Sciatic nerve (tissue), 2 donors: Measurements from ENCODE around the gene MIOS. TPM values are rescaled to one million over a fixed set of nuclear protein-coding genes. Genes with fewer than 3 reads are reported as not detected.

Experiments used
- ATAC-seq: fragments of 200-7000 bp; cut with Tn5 transposase; one replicate; pipeline ENCODE4 v1.9.1; 2020; ENCODE audit warnings: mild to moderate bottlenecking, moderate library complexity
- DNase-seq: peaks from one replicate; pipeline ENCODE4 v3.0.0-alpha.2; 2020; ENCODE audit warnings: low spot score
- intact Hi-C: fragments of 100-400 bp; cut with DNase I; formaldehyde crosslinking; loops from one replicate; pipeline ENCODE4 v1.14.2; 2022
- total RNA-seq: library from RNA; stranded (reverse); fragmentation: NEBNext Ultra II Directional; extraction: Animal tissue kit (Norgen Biotek cat#: 25700); gene quantifications from one replicate; pipeline ENCODE4 v1.2.1, GENCODE V29; 2021
- donor health status: DM: no; HTN: no; CAD: no.
- donor health status: DM: no; HTN: no; CAD: no.

The MIOS gene
- total RNA-seq, 1 donor from 2014 or later, result 33.6 TPM

DNA sequence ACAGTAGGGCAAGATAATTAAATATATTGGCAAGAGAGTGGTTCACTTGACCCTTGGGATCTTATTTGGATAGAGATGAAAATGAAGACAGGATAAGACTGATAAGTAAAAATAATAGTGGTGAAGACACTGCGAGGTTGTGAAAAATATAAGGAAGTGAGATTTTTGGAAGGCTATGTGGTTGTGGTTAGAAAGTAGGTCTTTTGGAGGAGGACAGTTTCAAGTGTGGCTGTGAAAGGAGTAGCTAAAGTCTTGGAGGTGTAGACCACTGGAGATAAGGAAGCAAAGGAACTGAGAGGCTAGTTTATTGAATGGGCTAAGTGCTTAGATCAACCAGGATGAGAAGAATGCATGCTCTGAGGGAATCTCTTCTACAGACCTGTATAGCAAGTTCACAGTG is 11.2 kb downstream of the MIOS start:
- no peak for DNase-seq
- intact Hi-C loops, result no loop called here
- no peak for ATAC-seq

DNA sequence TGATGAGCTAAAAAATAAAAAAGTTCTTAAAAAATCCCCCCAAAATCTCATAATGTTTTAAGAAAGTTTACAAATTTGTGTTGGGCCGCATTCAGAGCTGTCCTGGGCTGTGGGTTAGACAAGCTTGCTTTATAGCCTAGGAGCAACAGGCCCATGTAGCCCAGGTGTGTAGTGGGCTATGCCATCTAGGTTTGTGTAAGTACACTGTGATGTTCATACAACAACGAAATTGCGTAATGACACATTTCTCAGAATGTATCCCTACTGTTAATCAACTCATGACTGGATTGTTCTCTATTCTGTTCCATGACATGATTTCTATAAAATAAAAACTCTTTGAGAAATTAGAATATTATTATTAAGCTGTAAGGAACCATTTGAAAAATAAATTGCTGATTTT is 13.0 kb downstream of the MIOS start:
- intact Hi-C loops, result no loop called here
- no peak for ATAC-seq

DNA sequence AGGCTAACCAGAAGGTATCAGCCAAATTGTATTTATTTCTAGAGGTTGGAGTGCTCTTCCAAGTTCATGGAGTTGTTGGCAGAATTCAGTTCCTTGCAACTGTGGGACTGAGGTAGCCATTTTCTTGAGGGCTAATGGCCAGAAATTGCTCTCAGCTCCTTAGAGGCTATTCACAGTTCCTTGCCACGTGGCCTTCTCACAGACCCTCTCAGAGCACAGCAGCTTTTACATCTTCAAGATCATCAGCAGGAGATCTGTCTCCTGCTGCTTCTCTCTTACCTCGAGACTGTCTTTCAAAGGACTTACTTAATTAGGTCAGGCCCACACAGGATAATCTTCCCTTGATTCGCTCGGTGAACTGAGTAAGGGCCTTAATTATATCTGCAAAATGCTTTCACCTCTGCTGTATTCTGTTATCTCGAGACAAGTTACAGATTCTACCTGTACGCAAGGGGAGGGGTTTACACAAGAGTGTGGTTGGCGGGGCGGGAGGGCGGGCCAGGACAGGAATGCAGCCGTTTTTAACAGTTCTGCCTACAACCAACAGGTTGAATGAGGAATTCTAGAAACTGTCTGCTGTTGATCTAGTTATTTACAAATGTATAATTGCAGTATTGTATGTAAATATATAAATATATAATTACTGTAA is 15.0 kb downstream of the MIOS start:
- ATAC-seq (no peak), DNase-seq (no peak)
- intact Hi-C loops, result no loop called here

More for the DNA sequence above, 13.0 kb downstream of the MIOS start:
- DNase-seq, result no peak

DNA sequence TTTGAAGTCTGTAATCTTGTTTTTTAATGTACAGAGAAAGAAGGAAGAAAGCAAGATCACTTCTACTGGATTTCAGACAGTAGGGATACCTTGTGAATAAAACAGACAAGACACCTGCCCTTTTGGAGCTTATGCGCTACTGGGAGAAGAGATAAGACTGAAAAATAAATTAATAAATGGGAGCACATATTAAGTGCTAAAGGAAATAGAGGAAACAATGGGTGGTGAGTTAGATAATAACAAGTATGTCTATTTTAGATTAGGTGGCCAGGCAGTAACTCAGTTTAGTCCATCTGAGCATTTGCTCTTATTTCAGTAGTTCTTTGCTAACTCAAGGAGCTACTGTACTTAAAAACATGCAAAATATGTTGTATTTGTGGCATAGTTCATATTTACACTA is 15.9 kb downstream of the MIOS start:
- DNase-seq, result no peak
- no peak for ATAC-seq
- intact Hi-C loops, result no loop called here

DNA sequence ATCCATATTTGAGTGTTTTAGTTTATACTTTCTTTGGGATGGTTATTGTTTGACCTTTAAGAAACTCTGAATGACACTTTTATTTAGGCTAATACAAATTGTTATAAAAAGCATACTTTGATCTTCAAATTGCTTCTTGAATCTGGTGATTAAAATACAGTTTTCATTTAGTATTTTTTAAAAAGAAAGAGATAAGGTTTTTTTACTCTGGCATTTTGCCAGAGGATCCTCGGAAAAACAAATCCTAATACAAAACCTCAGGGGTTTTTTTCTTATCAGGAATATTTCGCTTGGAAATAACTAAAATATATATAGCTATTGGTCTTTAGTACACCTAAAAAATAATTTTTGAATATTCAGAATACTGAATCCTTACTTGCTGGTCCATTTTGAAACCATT is 17.0 kb downstream of the MIOS start:
- no peak for ATAC-seq
- DNase-seq, result no peak
- intact Hi-C loops, result no loop called here

DNA sequence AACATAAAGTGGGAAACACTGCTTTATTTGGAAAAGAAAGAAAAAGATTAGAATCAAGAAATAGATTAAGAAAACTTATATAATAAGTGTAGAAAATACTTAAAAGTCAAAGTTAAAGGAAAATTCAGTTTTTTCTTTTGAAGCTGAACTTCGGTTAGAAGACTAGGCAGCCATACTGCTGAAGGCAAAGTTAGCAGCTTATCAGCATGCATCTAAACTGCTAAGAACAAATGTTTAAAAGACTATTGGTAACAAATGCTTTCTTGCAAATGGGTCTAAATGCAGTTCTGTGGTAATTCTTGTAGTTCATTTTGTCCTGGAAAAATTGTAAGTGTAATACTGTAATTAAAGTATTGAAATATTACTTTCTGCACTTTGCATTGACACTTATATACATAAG is 18.0 kb downstream of the MIOS start:
- ATAC-seq (no peak), DNase-seq (no peak)
- intact Hi-C loops, result no loop called here

DNA sequence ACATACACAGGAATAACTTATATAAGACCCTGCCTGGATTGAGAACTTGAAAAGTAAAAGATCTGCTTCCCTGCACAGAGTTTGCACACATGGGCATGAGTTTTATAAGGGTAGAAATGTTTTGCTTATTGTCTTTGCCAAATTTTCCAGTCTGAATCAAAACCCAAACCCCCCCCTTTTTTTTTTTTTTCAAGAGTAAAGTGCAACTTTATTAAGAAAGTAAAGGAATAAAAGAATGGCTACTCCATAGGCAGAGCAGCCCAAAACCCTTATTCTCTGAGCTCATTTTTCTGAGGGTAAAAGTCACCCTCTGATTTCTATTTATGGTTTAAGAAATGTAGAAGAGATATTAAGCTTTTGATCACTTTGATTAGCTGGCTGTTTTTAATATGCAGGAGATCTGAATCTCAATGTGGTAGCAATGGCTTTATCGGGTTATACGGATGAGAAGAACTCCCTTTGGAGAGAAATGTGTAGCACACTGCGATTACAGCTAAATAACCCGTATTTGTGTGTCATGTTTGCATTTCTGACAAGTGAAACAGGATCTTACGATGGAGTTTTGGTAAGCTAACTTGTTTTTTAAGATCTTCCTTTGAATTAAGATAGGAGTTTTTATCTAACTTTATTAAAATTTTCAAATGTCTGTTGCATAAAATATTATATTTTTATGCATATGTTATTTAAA is 18.7 kb downstream of the MIOS start:
- DNase-seq (no peak), ATAC-seq (no peak)
- intact Hi-C loops, result no loop called here

DNA sequence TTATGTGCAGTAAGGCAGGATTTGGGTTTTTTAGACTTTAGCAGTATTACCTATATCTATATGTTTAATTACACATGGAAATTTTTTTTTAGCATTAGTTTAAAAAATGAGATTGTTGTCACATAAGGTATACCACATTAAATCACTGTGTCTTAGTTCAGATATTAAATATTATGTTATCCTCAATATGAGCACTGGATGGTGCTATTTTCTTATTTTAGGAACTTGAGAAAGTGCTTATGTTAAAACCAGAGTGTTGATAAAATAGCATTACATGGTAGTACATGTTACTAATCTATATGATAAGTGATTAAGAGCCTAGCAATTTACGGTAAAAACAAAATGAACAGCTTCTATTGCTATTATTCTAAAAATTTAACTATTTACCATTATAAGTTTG is 28.8 kb downstream of the MIOS start:
- intact Hi-C loops, result no loop called here
- ATAC-seq, result no peak
- no peak for DNase-seq

DNA sequence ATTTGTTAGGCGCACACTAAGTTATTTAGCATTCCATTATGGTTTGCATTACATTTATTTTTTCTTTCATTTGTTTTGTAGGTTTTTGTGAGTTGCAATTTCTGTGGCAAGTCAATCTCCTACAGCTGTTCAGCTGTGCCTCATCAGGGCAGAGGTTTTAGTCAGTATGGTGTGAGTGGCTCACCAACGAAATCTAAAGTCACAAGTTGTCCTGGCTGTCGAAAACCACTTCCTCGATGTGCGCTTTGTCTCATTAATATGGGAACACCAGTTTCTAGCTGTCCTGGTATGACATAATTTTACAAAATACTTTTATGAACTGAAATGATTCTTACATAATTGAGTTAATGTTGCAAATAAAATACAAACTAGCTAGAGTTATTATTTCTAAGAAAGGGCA is 29.5 kb downstream of the MIOS start:
- ATAC-seq (no peak), DNase-seq (no peak)
- intact Hi-C loops, result no loop called here

DNA sequence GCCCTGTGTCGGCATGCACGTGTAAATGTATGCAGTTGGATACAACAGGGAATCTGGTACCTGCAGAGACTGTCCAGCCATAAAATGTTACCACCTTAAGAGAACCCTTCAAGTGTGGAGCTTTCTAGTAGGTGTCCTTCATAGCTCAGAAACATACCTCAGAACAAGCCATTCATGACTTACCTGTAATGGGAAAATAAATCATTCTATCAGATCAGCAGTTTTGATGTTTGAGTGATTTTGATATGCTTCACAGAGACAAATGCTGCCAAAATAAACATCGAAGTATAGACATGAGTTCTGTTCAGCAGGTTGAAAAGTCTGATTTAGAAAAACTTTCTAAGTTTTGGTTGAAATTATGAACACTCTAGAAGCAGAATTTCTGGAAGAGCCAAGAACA is 40.3 kb downstream of the MIOS start:
- no peak for ATAC-seq
- no peak for DNase-seq
- intact Hi-C loops, result no loop called here

DNA sequence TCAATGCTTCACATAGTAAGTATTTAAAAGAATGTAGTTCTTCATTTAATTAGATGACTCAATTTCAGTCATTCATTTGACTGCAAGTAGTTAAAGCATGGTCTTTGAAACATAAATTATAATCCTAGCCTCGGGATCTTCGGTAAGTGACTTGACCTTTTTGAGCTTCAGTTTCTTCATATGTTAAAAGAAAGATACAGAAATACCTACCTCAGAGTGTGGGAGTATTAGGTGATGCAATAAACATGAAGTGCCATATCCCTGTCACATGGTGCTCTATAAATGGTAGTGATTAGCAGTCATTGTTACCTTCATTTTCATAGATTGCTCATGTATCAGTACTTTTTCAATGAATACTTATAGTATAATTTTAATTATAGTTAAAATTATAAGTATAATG is 42.6 kb downstream of the MIOS start:
- ATAC-seq, result no peak
- DNase-seq, result no peak
- intact Hi-C loops, result no loop called here

DNA sequence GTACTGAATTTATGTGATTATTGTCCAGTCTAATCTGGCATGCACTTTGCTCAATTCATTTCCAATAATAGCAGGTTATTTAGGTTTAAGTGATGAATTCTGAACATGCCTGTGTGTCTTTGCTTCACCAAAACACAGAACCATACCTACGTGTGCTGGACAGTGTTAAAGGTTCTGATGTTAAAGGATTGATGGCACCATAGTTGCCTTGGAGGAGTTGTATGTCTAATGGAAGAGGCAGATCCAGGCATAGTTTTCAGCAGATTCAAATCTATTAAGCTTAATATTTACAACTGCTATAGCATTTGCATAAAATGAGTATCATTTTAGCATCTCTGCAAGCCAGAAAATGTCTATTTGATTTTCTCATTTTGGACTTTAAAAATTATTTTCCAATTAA is 45.8 kb downstream of the MIOS start:
- intact Hi-C loops, result no loop called here
- no peak for ATAC-seq
- DNase-seq, result no peak

DNA sequence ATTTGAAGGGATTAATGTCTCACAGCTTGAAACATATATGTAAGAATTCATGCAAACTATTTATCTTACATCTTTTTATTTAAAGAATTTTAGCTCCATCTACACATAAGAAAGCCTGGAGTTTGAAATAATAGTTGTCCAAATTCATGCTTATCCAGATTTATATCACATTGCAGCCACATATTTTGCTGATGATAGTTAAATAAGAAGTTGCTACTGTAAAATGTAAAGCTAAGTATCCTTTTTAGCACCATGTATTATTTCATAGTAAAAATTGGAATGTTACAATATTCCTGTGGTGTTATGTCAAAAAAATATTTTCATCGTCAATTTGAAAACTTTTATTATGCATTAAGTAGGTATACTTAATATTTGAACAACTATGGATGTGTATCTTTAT is 46.5 kb downstream of the MIOS start:
- no peak for ATAC-seq
- DNase-seq, result no peak
- intact Hi-C loops, result no loop called here

DNA sequence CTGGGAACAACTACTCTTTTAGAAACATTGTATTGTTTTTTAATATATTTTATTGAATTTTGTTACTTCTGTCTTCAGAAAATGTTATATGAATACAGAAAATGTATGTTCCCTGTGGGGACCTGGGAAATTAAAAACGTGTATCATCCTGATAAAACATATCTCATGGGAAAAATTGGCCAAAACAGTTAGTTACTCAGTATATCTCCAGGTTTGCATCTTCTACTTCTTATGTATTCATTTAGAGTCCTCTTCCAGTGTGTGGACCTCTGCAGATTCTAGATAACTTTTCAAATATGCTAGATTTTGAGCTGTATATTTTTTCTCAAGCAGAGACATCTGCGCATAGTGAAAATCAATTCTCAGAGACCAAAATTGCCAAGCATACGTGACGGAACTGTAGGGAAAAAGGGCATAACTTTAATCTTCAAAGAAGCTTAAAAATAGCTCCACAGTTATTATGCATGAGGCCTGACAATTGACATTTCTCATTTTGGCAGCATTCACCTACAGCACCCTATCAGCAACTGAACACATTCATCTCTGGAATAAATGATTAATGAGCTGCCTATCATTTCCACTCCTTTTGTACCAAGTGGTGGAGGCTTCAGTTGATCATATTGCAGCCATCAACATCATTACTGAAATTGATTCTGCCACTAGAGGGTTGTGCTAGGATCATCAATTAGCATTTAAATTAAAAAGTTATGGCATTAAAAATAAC is 47.5 kb downstream of the MIOS start:
- DNase-seq (no peak), ATAC-seq (no peak)
- intact Hi-C loops, result no loop called here

DNA sequence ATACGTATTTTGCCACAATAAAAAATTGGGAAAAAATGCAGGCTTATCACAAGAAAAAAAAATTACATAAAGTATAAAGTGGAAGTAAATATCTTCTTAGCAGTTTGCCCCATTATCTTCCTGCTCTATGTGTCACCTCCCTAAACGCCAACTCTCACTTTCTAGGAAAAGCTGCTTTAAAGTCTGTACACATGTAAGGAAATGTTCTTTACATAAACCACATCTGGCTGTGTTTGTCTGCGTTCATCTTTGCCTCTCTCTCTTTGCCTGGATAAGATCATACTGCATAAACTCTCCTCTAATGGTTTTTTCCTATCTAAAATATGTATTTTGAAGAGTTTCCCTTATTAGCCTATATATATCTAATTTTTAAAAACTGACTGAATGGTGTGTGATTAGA is 50.9 kb downstream of the MIOS start:
- ATAC-seq, result no peak
- no peak for DNase-seq
- intact Hi-C loops, result no loop called here

DNA sequence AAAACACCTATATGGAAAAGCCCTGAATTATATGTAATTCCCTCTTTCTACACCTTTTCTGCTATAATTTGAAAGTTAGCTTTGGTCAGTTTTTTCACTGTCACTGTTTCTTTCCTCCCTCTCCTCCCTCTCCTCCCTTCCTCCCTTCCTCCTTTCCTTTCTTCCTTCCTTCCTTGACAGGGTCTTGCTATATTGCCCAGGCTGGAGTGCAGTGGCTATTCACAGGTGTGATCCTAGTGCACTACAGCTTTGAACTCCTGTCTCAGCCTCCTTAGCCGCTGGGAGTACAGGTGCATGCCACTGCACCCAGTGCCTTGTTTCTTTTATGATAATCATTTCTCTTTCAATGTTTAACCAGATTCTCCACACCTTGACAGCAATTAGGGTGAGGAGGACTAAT is 51.7 kb downstream of the MIOS start:
- intact Hi-C loops, result no loop called here
- ATAC-seq (no peak), DNase-seq (no peak)

DNA sequence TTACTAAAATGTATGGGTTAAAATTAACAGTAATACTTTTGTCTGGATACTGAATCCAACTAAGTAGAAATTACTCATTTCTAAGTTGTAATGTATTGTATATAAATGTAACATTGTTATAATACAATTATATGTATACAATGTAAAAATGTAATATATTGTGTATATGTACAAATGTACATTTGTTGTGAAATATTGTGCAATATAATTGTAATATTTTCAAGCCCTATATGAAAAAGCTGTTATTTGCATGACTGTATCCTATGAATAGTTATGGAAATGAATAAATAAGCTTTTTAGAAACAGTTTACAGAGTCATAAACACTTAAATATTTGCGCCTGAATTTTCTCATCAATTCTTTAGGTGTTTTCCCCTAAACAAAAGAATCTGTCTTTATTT is 53.6 kb downstream of the MIOS start:
- ATAC-seq (no peak), DNase-seq (no peak)
- intact Hi-C loops, result no loop called here

DNA sequence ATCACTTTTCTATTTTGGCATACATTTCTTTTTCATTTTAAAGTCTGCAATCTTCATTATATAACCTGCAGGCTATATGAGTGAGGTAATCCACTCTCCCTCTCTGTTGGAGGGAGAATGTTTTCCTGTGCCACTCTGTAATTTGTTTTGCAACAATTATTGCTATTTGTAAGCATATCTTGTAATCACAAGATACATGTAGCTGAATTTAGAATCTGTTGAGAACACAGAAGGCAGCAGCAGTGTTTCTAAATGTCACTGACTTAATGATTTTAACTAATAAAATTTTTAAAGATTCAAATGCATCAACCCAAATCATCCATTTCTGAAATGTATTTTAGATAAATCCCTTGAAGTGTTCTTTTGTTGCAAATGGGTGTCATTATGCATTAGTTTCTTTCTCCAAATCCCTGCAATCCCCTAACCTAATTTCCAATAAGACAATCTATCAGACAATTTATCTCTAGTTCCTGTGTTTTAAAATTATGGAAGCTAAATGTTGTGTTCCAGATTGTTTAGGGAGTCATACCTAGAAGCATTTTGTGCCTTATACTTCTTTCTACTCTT is 54.0 kb downstream of the MIOS start:
- DNase-seq (no peak), ATAC-seq (no peak)
- intact Hi-C loops, result no loop called here

DNA sequence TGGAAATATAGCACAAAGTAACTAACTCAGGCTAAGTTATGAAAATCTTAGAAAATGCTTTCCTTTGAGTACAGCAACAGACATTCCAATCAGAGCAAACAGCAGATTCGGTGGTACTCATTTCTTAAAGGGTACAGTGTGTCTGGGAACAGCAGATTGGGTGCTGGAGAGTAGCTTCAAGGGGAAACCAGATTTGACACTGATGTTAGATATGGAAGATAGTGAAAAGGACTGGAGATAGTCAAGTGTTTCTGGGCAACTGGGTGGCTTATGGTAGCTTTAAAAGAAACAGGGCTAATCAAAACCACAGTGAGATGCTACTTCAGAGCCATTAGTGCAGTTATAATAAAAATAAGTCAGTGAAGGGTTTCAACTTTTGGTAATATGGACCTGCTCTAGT is 61.8 kb downstream of the MIOS start:
- ATAC-seq (no peak), DNase-seq (no peak)
- intact Hi-C loops, result no loop called here

DNA sequence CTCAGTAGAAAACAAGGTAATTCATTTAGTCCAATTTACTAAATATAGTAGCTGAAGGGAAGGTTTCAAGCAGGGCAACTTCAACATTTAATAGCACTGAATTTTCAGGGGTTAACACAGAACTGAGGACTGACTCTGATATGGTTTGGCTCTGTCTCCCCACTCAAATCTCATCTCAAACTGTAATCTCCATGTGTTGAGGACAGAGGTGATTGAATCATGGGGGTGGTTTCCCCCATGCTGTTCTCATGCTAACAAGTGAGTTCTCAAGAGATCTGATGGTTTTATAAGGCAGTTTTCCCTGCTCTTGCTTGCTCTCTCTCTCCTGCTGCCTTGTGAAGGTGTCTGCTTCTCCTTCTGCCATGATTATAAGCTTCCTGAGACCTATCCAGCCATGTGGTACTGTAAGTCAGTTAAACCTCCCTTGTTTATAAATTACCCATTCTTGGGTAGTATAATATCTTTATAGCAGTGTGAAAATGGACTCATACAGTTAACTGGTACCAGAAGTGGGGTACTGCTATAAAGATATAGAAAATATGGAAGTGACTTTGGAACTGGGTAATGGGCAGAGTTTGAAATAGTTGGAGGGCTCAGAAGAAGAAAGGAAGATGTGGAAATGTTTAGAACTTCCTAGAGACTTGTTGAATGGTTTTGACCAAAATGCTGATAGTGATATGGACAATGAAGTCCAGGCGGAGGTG is 64.1 kb downstream of the MIOS start:
- ATAC-seq (no peak), DNase-seq (no peak)
- intact Hi-C loops, result no loop called here
